Astrocyte of the spinal cord (primary cell): Measurements from ENCODE around the gene ATAD3A.

Source experiments
- DNase-seq: peaks from one replicate; pipeline ENCODE4 v3.0.0; 2011; ENCODE audit warnings: low read depth, low spot score
- H3K4me3 ChIP-seq: 2 replicates; pipeline ENCODE4 v1.5.1; 2011; ENCODE audit warnings: low read depth, mild to moderate bottlenecking, low read length, moderate library complexity
- CTCF ChIP-seq: IDR thresholded peaks from 2 replicates; pipeline ENCODE4 v1.5.1; 2012; ENCODE audit warnings: low read depth, mild to moderate bottlenecking, low read length, inconsistent platforms
- in situ Hi-C: cut with HindIII; loops from 2 replicates; pipeline ENCODE4 v1.10.0; 2017; ENCODE audit warnings: low sequenced_read_pairs

Gene ATAD3A

GRCh38 chr1:1550591-1551432, 38.9 kb downstream of the ATAD3A start:
- in situ Hi-C loops = no loop called here
- H3K4me3 ChIP-seq = no peak overlapping the region
- TF ChIP-seq CTCF = peak; percentile 65
- peak; percentile 63 for DNase-seq

GRCh38 chr1:1551524-1552262, 39.7 kb downstream of the ATAD3A start:
- in situ Hi-C loops = no loop called here
- no peak for TF ChIP-seq CTCF
- no peak overlapping the region for H3K4me3 ChIP-seq
- no peak for DNase-seq

GRCh38 chr1:1552263-1552639, 40.3 kb downstream of the ATAD3A start:
- no peak for DNase-seq
- in situ Hi-C loops = no loop called here
- H3K4me3 ChIP-seq = no peak overlapping the region
- TF ChIP-seq CTCF = no peak

- in situ Hi-C loops = no loop called here
- H3K4me3 ChIP-seq = no peak overlapping the region
- no peak for DNase-seq
- TF ChIP-seq CTCF = no peak
Measured at GRCh38 chr1:1553821-1554494, 42.0 kb downstream of the ATAD3A start.

- DNase-seq = no peak
- in situ Hi-C loops = no loop called here
- TF ChIP-seq CTCF = no peak
- H3K4me3 ChIP-seq = no peak overlapping the region
Measured at GRCh38 chr1:1554550-1554925, 42.6 kb downstream of the ATAD3A start.
